ENCODE results near the gene TERB2. TPM values are rescaled to one million over a fixed set of nuclear protein-coding genes. Genes with fewer than 3 reads are reported as not detected.
A peak's percentile ranks its signal among the peaks of the same experiment; 100 is the strongest.
"Not testable (repeated sequence)": the region's sequence is repeated elsewhere in the genome, so short reads cannot be mapped to it uniquely, and the experiment has no call there.

The TERB2 gene
- total RNA-seq, 1 donor from 2014 or later: not detected

DNA sequence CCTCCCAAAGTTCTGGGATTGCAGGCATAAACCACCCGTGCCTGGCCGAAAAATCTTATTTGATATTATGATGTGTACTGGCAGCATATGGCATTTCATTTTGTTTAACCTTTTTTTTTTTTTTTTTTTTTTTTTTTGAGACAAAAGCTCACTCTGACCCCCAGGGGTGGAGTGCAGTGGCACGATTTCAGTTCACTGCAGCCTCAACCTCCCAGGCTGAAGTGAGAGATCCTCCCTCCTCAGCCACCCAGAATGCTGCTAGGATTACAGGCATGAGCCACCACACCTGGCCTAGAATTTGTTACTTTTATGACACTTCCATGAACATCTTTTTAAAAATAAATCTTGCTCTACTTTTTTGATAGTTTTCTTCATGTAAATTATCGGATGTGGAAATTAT lies 12.0 kb downstream of the TERB2 start:
- no peaks in the 10 kb centered on the region for H3K27me3 Mint-ChIP-seq
- H3K4me3 Mint-ChIP-seq (ENCODE audit: low read depth): no peak overlapping the region
- no peaks in the 10 kb centered on the region for H3K9me3 Mint-ChIP-seq (ENCODE audit: low read depth)
- TF ChIP-seq, protein P1, sequence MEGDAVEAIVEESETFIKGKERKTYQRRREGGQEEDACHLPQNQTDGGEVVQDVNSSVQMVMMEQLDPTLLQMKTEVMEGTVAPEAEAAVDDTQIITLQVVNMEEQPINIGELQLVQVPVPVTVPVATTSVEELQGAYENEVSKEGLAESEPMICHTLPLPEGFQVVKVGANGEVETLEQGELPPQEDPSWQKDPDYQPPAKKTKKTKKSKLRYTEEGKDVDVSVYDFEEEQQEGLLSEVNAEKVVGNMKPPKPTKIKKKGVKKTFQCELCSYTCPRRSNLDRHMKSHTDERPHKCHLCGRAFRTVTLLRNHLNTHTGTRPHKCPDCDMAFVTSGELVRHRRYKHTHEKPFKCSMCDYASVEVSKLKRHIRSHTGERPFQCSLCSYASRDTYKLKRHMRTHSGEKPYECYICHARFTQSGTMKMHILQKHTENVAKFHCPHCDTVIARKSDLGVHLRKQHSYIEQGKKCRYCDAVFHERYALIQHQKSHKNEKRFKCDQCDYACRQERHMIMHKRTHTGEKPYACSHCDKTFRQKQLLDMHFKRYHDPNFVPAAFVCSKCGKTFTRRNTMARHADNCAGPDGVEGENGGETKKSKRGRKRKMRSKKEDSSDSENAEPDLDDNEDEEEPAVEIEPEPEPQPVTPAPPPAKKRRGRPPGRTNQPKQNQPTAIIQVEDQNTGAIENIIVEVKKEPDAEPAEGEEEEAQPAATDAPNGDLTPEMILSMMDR (IDR thresholded peaks at IDR 0.05; ENCODE audit: unreplicated experiment): no peak
- peaks cover 11% of the 10 kb centered on the region for H3K4me1 Mint-ChIP-seq (ENCODE audit: low read depth)
- no peak for DNase-seq (ENCODE audit: low spot score, unreplicated experiment)
- H3K36me3 Mint-ChIP-seq (ENCODE audit: insufficient read depth): no peaks in the 10 kb centered on the region
- no peak overlapping the region for H3K27ac Mint-ChIP-seq

GRCh38 chr15:44971036-44971435 lies 14.5 kb downstream of the TERB2 start:
- H3K27ac Mint-ChIP-seq: no peak overlapping the region
- no peaks in the 10 kb centered on the region for H3K36me3 Mint-ChIP-seq (ENCODE audit: insufficient read depth)
- no peak overlapping the region for H3K4me3 Mint-ChIP-seq (ENCODE audit: low read depth)
- no peak for DNase-seq (ENCODE audit: low spot score, unreplicated experiment)
- TF ChIP-seq, protein P1 (IDR thresholded peaks at IDR 0.05; ENCODE audit: unreplicated experiment): no peak
- H3K4me1 Mint-ChIP-seq (ENCODE audit: low read depth): peaks cover 12% of the 10 kb centered on the region
- H3K9me3 Mint-ChIP-seq (ENCODE audit: low read depth): no peaks in the 10 kb centered on the region
- no peaks in the 10 kb centered on the region for H3K27me3 Mint-ChIP-seq

- H3K4me1 Mint-ChIP-seq (ENCODE audit: low read depth): peaks cover 37% of the 10 kb centered on the region
- DNase-seq (ENCODE audit: low spot score, unreplicated experiment); H3K4me3 Mint-ChIP-seq (ENCODE audit: low read depth); H3K27me3 Mint-ChIP-seq; H3K9me3 Mint-ChIP-seq (ENCODE audit: low read depth); H3K36me3 Mint-ChIP-seq (ENCODE audit: insufficient read depth): not testable (repeated sequence)
- H3K27ac Mint-ChIP-seq: peak overlapping the region; percentile 62
These were observed 19.7 kb downstream of the TERB2 start for GRCh38 chr15:44976183-44976582.

- Mint-ChIP-seq H3K4me3 (ENCODE audit: low read depth) (peak overlapping the region; percentile 24), H3K4me1 (ENCODE audit: low read depth) (peaks cover 46% of the 10 kb centered on the region), H3K27ac (peak overlapping the region; percentile 89)
- not testable (repeated sequence) for H3K9me3 Mint-ChIP-seq (ENCODE audit: low read depth); DNase-seq (ENCODE audit: low spot score, unreplicated experiment); H3K36me3 Mint-ChIP-seq (ENCODE audit: insufficient read depth); H3K27me3 Mint-ChIP-seq
These were observed 21.3 kb downstream of the TERB2 start for GRCh38 chr15:44977781-44978180.

GRCh38 chr15:44979617-44980339 lies 23.3 kb downstream of the TERB2 start:
- not testable (repeated sequence) for H3K9me3 Mint-ChIP-seq (ENCODE audit: low read depth); H3K27me3 Mint-ChIP-seq; H3K36me3 Mint-ChIP-seq (ENCODE audit: insufficient read depth)
- H3K4me1 Mint-ChIP-seq (ENCODE audit: low read depth): peaks cover 59% of the 10 kb centered on the region
- H3K4me3 Mint-ChIP-seq (ENCODE audit: low read depth): peak overlapping the region; percentile 44
- peak overlapping the region; percentile 99 for H3K27ac Mint-ChIP-seq
- DNase-seq (ENCODE audit: low spot score, unreplicated experiment): peak; percentile 13

DNA sequence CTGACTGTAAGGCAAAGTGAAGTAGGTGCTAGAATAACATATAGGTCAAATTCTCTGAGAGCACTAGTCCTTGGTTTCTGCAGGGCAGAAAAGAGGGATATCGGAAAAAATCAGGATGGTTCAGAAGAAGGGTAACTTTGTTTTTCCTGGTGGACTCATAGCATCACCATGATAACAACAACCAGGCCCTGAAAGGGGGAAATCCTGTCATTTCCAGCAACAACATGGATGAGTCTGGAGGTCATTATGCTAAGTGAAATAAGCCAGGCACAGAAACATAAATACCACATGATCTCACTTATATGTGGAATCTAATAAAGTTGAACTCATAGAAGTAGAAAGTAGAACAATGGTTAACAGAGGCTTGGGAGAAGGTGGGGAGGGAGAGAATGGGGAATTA lies 27.7 kb downstream of the TERB2 start:
- Mint-ChIP-seq H3K4me1 (ENCODE audit: low read depth) (peaks cover 43% of the 10 kb centered on the region), H3K27ac (peak overlapping the region; percentile 71)
- DNase-seq (ENCODE audit: low spot score, unreplicated experiment); H3K9me3 Mint-ChIP-seq (ENCODE audit: low read depth); H3K36me3 Mint-ChIP-seq (ENCODE audit: insufficient read depth); H3K27me3 Mint-ChIP-seq; H3K4me3 Mint-ChIP-seq (ENCODE audit: low read depth): not testable (repeated sequence)

- peaks cover 25% of the 10 kb centered on the region for H3K4me1 Mint-ChIP-seq (ENCODE audit: low read depth)
- H3K9me3 Mint-ChIP-seq (ENCODE audit: low read depth); H3K27me3 Mint-ChIP-seq; DNase-seq (ENCODE audit: low spot score, unreplicated experiment); H3K36me3 Mint-ChIP-seq (ENCODE audit: insufficient read depth); H3K4me3 Mint-ChIP-seq (ENCODE audit: low read depth); H3K27ac Mint-ChIP-seq: not testable (repeated sequence)
These were observed 30.0 kb downstream of the TERB2 start for GRCh38 chr15:44986346-44987055.

GRCh38 chr15:44987711-44988110 lies 31.2 kb downstream of the TERB2 start:
- DNase-seq (ENCODE audit: low spot score, unreplicated experiment); H3K27me3 Mint-ChIP-seq; H3K9me3 Mint-ChIP-seq (ENCODE audit: low read depth); H3K4me3 Mint-ChIP-seq (ENCODE audit: low read depth); H3K36me3 Mint-ChIP-seq (ENCODE audit: insufficient read depth); H3K27ac Mint-ChIP-seq: not testable (repeated sequence)
- peaks cover 23% of the 10 kb centered on the region for H3K4me1 Mint-ChIP-seq (ENCODE audit: low read depth)

GRCh38 chr15:44988184-44988869 lies 31.8 kb downstream of the TERB2 start:
- Mint-ChIP-seq H3K9me3 (ENCODE audit: low read depth) (peaks cover 13% of the 10 kb centered on the region), H3K4me1 (ENCODE audit: low read depth) (peaks cover 23% of the 10 kb centered on the region)
- not testable (repeated sequence) for H3K27me3 Mint-ChIP-seq; H3K27ac Mint-ChIP-seq; H3K36me3 Mint-ChIP-seq (ENCODE audit: insufficient read depth); DNase-seq (ENCODE audit: low spot score, unreplicated experiment); H3K4me3 Mint-ChIP-seq (ENCODE audit: low read depth)

DNA sequence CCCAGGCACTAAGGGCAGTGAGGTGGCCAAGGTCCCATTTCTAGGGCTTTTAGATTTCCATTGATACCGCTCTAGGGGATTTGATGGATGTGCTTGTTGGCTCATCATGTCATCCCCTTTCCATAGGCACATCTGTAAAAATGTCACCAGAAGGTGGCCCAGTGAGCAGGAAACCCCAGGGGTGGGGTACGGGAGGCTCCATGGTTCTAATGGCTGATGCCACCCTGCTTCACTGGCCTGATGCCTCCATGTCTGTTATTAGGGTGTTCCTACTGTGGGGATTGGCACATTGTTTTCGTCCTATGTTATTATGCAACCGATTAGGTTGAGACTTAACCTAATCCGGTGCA lies 32.4 kb downstream of the TERB2 start:
- DNase-seq (ENCODE audit: low spot score, unreplicated experiment): not testable (repeated sequence)
- H3K9me3 Mint-ChIP-seq (ENCODE audit: low read depth): peaks cover 13% of the 10 kb centered on the region

DNA sequence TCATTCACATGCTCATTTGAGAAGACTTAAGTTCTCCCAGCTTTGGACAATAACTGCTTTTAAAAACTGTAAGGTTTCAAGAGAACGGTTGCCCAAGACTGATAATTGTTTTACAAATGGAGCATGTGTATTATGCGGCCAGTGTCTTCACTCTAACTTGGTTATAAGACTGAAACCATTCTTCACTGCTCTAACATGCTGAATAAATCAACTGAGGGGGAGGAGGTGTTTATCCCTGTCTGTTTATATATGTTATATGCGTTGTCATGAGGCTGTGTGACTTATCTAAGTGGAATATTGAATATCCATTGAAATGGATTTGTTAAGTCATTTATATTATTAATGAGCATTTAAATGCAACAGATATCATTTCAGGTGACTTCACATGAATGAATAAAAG lies 41.1 kb downstream of the TERB2 start:
- peaks cover 24% of the 10 kb centered on the region for H3K4me1 Mint-ChIP-seq (ENCODE audit: low read depth)
- not testable (repeated sequence) for H3K27ac Mint-ChIP-seq; H3K27me3 Mint-ChIP-seq; DNase-seq (ENCODE audit: low spot score, unreplicated experiment); H3K36me3 Mint-ChIP-seq (ENCODE audit: insufficient read depth); H3K9me3 Mint-ChIP-seq (ENCODE audit: low read depth); H3K4me3 Mint-ChIP-seq (ENCODE audit: low read depth)

More for the DNA sequence above, 32.4 kb downstream of the TERB2 start:
- H3K27me3 Mint-ChIP-seq; H3K4me3 Mint-ChIP-seq (ENCODE audit: low read depth); H3K27ac Mint-ChIP-seq; H3K36me3 Mint-ChIP-seq (ENCODE audit: insufficient read depth): not testable (repeated sequence)
- H3K4me1 Mint-ChIP-seq (ENCODE audit: low read depth): peaks cover 18% of the 10 kb centered on the region
